Sigmoid colon (tissue), 3 donors: ENCODE data around the gene IGSF21.

Experiments used
- CTCF ChIP-seq, 4 experiments: fragments of 450-650 bp in 3 of 4; fragments of 200-600 bp in 1 of 4; IDR thresholded peaks; one replicate each; pipeline ENCODE4 v1.5.1; 2016 to 2019; ENCODE audit warnings: antibody characterized with exemption in 4 of 4, mild to moderate bottlenecking in 3 of 4, moderate library complexity in 2 of 4
- POLR2A ChIP-seq, 2 donors: fragments of 450-650 bp; IDR thresholded peaks; one replicate each; pipeline ENCODE4 v1.6.1; 2016; ENCODE audit warnings: antibody characterized with exemption in 2 of 2, mild to moderate bottlenecking in 2 of 2, moderate library complexity in 2 of 2

GRCh38 chr1:18109756-18110597, 2.4 kb downstream of the IGSF21 start:
- TF ChIP-seq CTCF (IDR thresholded peaks at IDR 0.05) (no peak), POLR2A (IDR thresholded peaks at IDR 0.05) (no peak)
